Activated CD8-positive, alpha-beta memory T cell treated with anti-CD3 and anti-CD28 coated beads, Interleukin-2, amount 50 U/mL, for 24 hours (primary cell): ENCODE results near the gene NGDN.
"Not testable (repeated sequence)": the region's sequence is repeated elsewhere in the genome, so short reads cannot be mapped to it uniquely, and the experiment has no call there.

Experiments used
- DNase-seq: peaks from one replicate; pipeline ENCODE4 v3.0.0-alpha.2; 2020; ENCODE audit errors: extremely low read depth

The NGDN gene

DNA sequence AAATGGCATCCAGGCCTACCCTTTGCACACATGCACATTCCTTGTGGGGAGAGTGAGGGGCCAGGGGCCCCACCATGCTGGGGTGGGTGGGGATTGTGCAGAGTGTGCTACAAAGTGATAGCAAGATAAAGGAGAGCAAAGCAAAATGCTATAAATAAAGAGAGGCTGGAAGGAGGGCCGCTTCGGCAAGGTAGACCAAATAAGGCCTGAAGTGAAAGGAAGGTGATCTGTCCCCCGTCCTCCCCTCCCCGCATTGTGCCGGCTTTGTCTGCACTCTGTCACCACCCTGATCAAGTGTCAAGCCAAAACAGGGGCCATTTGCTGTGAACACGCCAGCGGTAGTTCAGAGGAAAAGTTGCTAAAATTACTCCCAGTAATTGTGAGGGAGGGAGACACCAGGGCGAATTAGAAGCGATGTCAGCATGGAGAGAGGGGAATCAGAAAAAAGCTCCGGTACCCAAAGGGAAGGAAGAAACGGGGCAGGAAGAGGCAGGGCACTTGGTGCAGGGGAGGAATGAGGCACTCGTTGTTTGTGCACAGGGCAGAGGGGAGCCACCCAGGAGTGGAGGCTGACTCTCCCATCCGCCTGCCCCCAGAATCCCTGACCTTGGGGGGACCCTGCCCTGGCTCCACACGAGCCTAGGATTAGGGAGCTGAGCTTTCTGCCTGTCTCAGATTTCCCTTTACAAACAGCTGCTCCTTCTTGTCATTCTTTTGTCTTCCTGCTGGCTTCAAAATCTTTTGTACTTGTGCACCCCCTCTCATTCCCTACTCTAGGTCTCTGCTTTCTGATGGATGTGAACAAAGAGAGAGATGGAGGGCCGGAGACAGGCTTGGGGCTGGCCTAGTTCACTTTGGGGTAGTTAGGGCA is 31.2 kb upstream of the NGDN start:
- DNase-seq = no peak

DNA sequence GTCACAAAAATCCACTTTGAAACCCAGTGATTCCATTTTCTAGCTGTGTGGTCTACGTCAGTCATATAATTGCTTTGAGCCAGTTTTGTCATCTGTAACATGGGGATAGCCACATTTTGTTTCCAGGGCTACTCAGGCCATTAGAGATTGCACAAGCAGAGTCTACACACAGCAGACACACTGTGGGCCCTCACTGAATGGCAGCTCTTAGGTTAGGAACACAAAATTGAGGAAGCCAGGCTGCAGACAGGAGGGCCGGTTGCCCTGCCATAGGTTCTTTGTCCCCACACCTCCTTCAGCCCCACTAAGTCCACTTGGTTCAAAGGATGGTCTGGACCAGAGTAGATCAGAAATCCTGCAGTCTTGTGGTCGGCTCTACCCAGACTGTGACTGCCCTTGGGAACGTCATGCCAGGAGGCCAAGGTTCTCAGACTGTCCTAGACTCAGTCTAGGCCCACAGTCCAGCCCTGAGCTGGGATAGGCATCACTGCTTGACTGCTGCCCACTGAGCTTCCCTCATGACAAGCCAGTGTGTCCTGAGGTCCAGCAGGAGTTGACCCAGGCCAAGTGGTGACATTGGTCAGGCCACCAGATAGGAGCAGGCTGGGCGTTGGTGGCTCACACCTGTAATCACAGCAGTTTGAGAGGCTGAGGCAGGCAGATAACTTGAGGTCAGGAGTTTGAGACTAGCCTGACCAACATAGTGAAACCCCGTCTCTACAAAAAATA is 30.2 kb upstream of the NGDN start:
- DNase-seq = no peak

DNA sequence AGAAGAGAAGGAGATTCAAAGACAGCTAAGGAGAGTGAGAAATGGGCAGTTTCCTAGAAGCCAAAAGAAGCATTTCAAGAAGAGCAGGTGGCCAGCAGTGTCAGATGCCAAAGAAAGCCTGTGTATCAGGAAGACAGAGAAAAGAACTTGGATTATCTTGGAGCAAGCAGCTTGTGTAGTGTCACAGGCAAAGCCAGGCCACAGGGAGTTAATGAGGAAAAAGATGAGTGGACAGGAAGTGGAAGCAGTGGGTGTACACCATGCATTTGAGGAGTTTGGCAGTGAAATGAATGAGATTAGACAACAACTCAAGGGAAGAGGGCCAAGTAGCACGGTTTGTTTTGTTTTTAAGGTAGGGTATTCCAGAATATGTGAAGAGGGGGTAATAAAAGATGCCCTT is 28.4 kb upstream of the NGDN start:
- DNase-seq = no peak

DNA sequence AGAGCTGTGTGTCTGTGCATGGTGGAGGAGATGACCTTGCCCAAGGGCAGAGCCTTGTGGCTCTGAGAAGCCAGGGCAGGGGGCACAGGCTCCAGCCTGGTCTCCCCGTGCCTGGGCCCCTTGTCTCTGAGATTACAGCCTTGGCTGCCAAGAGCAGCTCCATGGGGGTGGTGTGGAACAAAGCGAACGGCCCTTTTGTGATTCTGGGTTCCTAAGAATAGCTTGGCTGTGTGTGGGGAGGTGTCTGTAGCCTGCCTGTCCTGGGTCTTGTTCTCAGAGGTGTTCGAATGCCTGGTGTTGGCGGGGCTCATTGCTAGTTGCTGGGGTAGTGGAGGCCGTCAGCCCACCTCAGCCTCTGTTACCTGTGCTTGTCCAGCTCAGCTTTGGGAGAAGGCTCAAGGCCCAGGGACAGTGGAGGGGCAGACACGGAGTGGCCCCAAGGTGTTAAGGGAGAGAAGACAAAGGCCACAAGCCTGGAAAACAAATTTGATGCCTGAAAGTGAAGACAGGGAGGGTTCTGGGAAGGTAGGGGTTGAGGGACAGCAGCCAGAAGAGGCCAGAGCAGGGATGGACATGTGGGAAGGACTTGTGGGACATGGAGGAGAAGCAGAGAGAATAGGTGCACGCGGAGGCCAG is 26.7 kb upstream of the NGDN start:
- DNase-seq = no peak

DNA sequence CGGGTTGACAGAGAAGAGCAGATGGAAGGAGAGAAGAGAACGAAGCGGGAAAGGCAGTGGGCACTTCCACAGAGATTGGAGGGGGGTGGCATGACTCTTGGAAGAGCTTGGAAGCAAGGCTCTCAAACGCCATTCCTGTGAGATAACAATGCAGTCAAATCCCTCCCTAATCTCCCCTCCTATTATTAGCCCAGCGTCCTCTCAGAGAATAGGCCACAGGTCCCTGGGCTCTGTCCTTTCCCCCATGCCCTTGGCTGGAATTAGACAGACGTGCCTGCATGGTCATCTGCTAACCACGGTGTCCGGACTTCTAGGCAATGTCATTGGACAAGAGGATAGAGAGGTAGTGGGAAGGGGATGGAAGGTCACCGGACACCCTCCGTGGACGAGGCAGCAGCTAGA is 26.1 kb upstream of the NGDN start:
- no peak for DNase-seq

DNA sequence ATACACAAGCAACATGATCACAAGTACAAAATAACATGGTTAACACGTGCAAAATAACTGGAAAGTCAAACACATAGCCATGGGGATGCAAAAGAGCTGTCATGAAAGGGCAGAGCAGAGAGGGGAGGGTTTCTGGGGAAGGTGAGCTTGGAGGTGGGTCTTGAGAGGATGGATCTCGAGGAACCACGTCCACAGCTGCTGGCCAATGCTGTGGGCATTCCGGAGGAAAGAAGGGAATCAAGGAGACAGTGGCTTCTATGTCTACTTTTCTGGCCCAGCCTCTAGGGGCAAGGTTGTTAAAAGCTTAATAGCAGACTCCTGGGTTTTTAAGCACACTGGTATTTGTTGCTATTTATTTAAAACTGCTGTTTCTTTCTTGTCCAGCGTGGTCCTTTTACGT is 25.6 kb upstream of the NGDN start:
- DNase-seq = no peak

DNA sequence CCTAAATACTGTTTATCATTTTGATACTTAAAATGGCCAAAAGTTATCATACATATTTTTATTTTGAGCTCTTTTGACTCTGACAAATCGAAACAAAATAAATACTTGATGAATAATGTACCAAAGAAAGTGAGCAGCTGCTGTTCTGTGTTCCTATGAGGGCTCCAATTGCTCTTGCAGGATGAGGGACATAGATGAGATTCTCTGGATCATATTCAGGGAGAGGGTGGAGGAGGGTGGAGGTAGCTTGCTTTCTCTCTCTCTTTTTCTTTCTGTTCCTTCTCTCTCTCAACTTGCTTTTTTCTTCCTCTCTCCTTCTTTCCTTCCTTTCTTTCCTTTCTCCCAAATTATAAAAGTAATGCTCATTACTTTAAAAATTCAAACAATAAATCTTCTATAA is 25.2 kb upstream of the NGDN start:
- DNase-seq = no peak

DNA sequence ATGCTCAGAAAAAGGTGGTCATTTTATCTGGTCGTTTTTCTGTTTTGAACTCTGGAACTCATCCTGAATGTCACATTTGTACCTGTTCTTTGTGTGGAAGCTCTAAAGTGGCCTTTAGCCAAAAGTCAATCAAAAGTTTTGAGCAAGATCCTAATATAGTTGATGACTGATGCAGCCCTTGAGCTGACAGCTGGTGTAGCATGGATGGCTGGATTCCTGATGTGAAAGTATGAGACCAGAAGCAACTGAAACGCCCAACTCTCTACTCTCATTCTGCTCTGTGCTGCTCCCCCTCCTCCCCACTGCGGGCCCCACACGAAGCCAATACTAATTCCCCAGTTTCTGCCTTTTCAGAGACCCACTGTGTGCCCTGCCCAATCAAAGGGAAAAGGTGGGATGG is 23.7 kb upstream of the NGDN start:
- DNase-seq = no peak

DNA sequence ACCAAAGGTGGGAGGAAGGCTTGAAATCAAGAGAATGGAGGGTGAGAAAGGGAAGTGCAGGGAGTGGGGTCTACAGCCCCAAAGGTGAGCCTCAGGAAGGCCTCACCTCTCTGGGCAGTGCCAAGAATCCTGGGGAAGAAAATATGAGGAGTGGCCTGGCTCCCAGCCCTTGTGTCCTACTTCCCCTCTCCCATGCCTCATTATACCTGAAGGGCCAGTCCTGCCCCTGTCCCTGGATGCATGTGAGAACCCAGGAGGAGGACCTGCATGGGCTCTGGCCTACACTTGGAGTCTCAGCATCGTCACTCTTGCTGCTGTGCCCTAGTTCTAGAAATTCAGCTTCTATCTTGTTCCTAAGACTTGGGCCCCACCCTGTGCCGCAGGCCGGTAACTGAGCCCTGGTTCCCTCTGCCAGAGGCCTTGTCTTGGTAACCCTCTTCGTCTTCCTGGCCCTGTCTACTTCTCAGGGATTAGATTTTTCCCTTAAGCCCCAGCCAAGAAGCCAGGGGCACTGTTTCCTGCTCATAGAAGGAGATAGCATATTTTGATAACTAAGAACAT is 23.1 kb upstream of the NGDN start:
- DNase-seq = no peak

DNA sequence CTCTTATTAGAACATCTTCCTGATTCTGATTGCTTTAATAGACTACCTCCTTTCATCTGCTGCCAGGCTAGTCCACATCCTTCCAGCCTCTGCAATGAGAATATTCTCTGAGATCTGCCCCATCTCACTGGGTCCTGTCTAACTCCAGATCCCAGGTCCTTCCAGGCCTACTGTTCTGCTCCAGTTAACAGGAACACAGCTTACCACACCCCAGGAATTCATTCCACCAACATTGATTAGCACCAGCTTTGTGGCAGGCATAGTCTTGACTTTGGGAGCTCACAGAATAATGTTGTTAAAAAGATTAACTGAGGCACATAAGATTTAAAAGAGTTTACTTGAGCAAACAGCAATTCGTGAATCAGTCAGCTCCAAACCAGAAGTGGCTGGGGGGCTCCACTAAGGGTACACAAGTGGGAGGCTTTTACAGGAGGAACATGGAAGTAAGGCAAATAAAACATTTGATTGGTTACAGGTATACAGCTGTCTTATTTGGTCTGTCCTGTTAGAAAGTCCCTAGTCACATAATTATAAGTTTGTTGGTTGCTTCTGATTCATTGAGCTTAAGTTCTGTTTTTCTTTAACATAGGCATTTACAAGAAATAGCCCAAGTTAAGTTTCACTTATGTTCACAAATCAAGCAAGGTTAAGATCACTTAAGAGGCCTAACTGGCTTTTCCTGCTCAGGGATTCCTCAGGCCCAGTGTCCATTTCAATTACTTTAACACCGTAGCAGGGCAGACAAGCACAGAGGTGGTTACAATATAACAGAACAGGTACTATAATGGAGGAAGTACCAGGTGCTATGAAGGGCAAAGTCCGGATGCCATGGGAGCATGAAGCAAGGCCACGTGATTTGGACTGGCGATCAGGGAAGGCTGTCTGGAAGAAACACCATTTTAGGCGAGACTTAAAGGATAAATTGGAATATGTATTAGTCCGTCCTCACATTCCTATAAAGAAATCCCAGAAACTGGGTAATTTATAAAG is 21.8 kb upstream of the NGDN start:
- DNase-seq = no peak

DNA sequence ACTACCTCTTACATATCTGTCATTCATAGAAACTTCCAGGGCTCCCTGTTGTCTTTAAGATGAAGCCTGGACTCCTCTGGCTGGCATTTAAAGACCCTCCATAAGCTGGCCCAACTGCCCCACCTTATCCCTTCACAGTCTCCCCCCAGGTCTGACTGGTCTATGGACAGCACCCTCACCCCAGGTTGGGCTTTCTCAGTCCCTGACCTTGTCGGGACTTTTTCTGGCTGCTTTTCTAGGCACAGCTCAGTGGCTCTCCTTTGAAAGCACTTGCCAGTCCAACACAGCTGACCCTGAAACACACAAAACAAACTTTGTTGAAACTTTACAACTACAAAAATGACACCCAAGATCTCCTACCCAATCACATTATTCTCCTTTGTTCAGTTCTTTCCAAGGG is 20.2 kb upstream of the NGDN start:
- no peak for DNase-seq

DNA sequence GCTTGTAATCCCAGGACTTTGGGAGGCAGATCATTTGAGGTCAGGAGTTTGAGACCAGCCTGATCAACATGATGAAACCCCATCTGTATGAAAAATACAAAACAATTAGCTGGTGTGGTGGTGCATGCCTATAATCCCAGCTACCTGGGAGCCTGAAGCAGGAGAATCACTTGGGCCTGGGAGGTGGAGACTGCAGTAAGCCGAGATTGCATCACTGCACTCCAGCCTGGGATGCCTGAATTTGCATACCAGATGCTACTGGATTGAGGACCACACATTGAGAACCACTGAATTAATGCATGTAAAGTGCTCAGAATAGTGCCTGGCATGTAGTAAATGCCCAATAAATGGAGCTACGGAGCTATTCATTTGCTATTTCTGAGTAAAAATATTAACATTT is 19.1 kb upstream of the NGDN start:
- DNase-seq = no peak

DNA sequence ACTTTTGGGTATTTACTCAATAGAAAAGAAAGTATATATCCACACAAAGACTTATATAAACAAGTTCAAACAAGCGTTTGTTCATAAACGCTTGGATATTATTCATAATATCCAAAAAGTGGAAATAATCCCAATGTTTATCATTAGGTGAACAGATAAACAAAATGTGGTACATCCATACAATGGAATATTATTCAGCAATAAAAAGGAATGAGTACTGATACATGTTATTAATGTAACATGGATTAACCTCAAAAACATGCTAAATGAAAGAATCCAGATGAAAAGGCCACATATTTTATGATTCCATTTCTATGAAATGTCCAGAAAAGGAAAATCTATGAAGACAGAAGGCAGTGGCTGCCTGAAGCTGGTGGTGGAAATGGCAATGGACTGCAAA is 17.3 kb upstream of the NGDN start:
- no peak for DNase-seq

DNA sequence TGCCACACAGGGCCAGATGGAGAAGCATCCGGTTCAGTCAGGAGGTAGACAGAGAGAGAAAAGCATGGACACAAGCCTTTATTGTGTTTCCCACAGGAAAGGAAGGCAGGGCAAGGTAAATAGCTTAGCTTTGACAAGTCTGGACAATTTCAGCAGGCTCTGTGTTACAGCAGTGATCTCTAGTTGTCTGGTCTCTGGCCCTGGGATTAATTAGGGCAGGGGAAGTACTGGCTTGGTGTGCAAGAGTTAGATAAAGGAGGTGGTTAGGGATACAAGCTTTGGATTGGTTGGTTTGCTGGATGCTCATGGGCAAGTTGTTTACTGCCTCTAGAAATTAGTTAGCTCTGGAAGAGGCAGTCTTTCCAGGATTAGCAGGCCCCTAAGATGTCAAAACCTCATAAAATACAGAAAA is 15.1 kb upstream of the NGDN start:
- DNase-seq = no peak

DNA sequence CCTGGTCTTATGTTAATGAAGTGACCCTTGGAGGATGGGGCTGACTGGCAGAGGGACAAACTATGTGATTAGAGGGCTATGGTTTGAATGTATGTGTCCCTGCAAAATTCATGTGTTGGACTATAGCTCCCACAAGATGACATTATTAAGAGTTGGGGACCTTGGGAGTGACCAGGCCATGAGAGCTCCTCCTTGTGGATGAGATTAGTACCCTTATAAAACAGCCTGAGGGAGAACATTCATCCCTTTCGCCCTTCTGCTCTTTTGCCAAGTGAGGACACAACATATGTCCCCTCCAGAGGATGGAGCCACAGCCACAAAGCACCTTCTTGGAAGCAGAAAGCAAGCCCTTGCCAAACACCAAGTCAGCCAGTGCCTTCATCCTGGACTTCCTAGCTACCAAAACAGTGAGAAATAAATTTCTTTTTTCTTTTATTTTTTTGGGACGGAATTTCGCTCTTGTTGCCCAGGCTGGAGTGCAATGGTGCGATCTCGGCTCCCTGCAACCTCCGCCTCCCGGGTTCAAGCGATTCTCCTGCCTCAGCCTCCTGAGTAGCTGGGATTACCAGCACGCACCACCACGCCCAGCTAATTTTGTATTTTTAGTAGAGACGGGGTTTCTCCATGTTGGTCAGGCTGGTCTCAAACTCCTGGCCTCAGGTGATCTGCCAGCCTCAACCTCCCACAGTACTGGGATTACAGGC is 12.5 kb upstream of the NGDN start:
- DNase-seq = not testable (repeated sequence)

DNA sequence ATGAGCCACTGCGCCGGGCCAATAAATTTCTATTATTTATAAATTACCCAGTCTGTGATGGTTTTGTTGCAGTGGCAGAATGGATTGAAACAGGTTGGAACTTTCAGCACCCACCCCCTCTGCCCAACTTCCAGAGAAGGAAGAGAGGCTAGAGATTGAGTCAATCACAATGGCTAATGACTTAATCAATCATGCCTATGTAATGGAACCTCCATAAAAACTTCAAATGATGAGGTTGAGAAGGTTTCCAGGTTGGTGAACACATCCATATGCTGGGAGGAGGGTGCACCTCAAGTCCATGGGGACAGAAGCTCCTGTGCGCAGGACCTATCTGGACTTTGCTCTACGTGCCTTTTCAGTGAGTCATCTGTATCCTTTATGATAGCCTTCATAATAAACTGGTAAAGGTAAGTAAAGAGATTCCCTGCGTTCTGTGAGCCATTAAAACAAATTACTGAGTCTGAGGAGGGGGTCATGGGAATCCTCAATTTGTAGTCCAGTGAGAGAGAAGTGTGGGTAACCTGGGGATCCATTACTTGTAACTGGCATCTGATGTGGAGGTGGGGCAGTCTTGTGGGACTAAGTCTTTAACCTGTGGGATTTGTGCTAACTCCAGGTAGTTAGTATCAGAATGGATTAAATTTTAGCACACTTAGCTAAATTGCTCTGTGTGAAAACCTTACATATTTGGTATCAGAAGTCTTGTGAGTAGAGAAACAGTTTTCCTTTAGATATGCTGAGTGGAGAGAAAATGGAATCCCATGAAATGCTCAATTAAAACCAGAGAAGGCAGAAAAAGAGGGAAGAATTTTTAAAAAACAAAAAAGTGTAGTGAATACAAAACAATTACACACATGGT is 11.7 kb upstream of the NGDN start:
- DNase-seq = no peak

DNA sequence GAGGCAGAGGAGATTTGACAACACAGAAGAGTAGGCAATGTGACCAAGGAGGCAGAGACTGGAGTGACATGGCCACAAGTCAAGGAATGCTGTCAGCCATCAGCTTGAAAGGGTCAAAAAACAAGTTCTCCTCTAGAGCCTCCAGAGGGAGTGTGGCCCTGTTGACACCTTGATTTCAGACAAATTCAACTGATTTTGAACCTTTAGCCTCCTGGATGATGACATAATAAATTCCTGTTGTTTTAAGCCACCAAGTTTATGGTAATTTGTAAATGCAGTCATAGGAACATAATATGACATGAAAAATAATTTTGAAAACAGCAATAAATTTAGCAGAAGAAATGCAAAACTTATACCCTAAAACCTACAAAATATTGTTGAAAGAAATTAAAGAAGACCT is 8.5 kb upstream of the NGDN start:
- no peak for DNase-seq

DNA sequence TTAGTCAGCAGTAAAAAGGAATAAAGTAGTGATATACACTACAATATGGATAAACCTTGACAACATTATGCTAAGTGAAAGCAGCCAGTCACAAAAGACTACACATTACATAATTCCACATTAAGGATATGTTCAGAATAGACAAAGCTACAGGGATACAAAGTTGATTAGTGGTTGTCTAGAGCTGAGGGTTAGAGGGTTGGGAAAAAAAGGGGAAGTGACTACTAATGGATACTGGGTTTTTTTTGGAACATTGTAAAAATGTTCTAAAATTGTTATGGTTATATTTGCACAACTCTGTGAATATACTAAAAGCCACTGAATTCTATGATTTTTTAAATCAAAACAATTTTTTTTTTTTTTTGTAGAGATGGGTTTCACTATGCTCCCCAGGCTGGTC is 4.8 kb upstream of the NGDN start:
- no peak for DNase-seq

DNA sequence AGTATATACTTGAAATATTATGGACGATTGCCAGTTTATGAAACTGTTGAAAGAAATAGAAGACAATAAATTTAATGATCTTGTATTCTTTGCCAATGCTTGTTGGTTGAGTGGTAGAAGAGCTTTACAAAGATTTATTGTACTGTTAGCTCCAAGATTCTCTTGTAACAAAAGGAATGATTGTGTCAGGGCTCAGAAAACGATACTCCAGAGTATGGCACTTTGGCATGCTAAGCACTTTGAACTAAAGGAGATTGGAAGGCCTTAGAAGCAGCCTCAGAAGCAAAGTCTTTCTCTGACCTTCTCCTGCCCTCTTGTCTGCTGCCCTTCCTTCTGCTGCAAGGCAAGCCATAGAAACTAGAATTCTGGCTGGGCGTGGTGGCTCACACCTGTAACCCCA is 4.2 kb upstream of the NGDN start:
- no peak for DNase-seq

DNA sequence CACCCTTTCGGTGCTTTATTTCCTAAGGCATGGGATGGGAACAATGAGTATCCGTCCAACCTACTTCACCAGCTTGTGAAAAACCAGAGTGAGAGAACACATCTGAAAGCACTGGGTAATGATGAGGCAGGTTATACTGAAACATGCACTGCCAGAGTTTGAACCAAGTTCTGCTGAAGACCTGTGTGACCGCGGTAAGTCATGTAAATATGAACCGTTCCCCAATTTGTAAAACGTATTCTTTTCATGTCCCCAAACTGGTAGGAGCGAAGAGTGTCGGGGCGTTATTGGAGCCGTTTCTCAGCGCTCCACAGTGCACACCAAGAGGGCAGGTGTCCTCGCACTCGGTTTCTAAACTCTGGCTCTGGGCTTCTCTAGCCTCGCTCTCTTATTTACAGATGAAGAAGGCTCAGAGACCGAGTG is 788 bp upstream of the NGDN start:
- no peak for DNase-seq
